HepG2 (cell line): Measurements from ENCODE around the gene MYRIP. TPM values are rescaled to one million over a fixed set of nuclear protein-coding genes. Genes with fewer than 3 reads are reported as not detected.

ENCODE experiments used
- ARNT ChIP-seq: fragments of 450-650 bp; IDR thresholded peaks from 2 replicates; pipeline ENCODE4 v1.6.1; 2017
- ATF2 ChIP-seq: sonication (generic); formaldehyde crosslinking; IDR thresholded peaks from 2 replicates; pipeline ENCODE4 v1.4.0; 2020; ENCODE audit warnings: missing genetic modification reagents
- DMAP1 ChIP-seq: IDR thresholded peaks from 2 replicates; pipeline ENCODE4 v1.6.1; 2016
- ELK4 ChIP-seq: sonication (generic); formaldehyde crosslinking; IDR thresholded peaks from 2 replicates; pipeline ENCODE4 v1.9.0; 2021; ENCODE audit warnings: missing genetic modification reagents, borderline replicate concordance
- ETS1 ChIP-seq: sonication (generic); formaldehyde crosslinking; IDR thresholded peaks from 2 replicates; pipeline ENCODE4 v1.4.0; 2020; ENCODE audit warnings: missing genetic modification reagents
- JUND ChIP-seq: sonication (generic); formaldehyde crosslinking; IDR thresholded peaks from 2 replicates; pipeline ENCODE4 v1.8.0; 2022; ENCODE audit warnings: mild to moderate bottlenecking, missing genetic modification reagents
- KLF13 ChIP-seq: sonication (generic); formaldehyde crosslinking; IDR thresholded peaks from 2 replicates; pipeline ENCODE4 v1.4.0; 2020; ENCODE audit warnings: mild to moderate bottlenecking, missing genetic modification reagents
- MED8 ChIP-seq: sonication (generic); formaldehyde crosslinking; IDR thresholded peaks from 2 replicates; pipeline ENCODE4 v1.8.1; 2023; ENCODE audit warnings: mild to moderate bottlenecking, missing genetic modification reagents; ENCODE audit not compliant: insufficient replicate concordance
- NFE2 ChIP-seq: sonication (generic); formaldehyde crosslinking; IDR thresholded peaks from 2 replicates; pipeline ENCODE4 v1.4.0; 2020; ENCODE audit warnings: missing genetic modification reagents
- NONO ChIP-seq, 2 experiments: fragments of 450-650 bp in 1 of 2; sonication (generic) in 1 of 2; formaldehyde crosslinking in 1 of 2; IDR thresholded peaks in 1 of 2; conservative IDR thresholded peaks in 1 of 2; 2 replicates each; pipeline versions ENCODE4 v1.6.1 to v1.8.0; 2017 to 2022; ENCODE audit warnings: mild to moderate bottlenecking in 1 of 2, missing genetic modification reagents in 1 of 2, moderate library complexity in 1 of 2
- NR2C2 ChIP-seq: sonication (generic); formaldehyde crosslinking; IDR thresholded peaks from 2 replicates; pipeline ENCODE4 v1.4.0; 2020; ENCODE audit warnings: missing genetic modification reagents, mild to moderate bottlenecking, moderate library complexity, borderline replicate concordance
- RFX3 ChIP-seq: IDR thresholded peaks from 2 replicates; pipeline ENCODE4 v1.6.1; 2016; ENCODE audit warnings: missing biosample characterization, missing genetic modification reagents
- RXRB ChIP-seq: IDR thresholded peaks from 2 replicates; pipeline ENCODE4 v1.6.1; 2016; ENCODE audit warnings: borderline replicate concordance, missing genetic modification reagents, missing compliant biosample characterization
- SATB2 ChIP-seq: sonication (generic); formaldehyde crosslinking; IDR thresholded peaks from 2 replicates; pipeline ENCODE4 v1.5.0; 2020; ENCODE audit warnings: missing genetic modification reagents
- ZBTB10 ChIP-seq: sonication (generic); formaldehyde crosslinking; IDR thresholded peaks from 2 replicates; pipeline ENCODE4 v1.4.0; 2020; ENCODE audit warnings: missing genetic modification reagents, borderline replicate concordance
- ZNF512B ChIP-seq: sonication (generic); formaldehyde crosslinking; IDR thresholded peaks from 2 replicates; pipeline ENCODE4 v1.5.1; 2020; ENCODE audit warnings: missing genetic modification reagents, mild to moderate bottlenecking, borderline replicate concordance
- ZNF709 ChIP-seq: sonication (generic); formaldehyde crosslinking; IDR thresholded peaks from 2 replicates; pipeline ENCODE4 v1.5.0; 2020; ENCODE audit warnings: mild to moderate bottlenecking, missing genetic modification reagents
- ZNF770 ChIP-seq: sonication (generic); formaldehyde crosslinking; IDR thresholded peaks from 2 replicates; pipeline ENCODE4 v1.5.0; 2020; ENCODE audit warnings: mild to moderate bottlenecking, missing genetic modification reagents
- polyA plus RNA-seq, 8 experiments: library from polyadenylated mRNA; depleted of rRNA in 3 of 8; stranded (reverse) in 7 of 8; unstranded in 1 of 8; fragments of >200 nt; fragmentation: Illumina TruSeq in 4 of 8; extraction: Trizol in 4 of 8; gene quantifications; 2 replicates each; pipeline versions ENCODE4 v1.2.1 to v1.2.3, GENCODE V29; 2011 to 2016; ENCODE audit warnings: low read depth in 4 of 8, missing spikeins in 1 of 8, mixed read lengths in 1 of 8; ENCODE audit not compliant: insufficient read depth in 1 of 8
- total RNA-seq, 5 experiments: library from RNA; depleted of rRNA; stranded (reverse); fragments of >200 nt; fragmentation: Illumina TruSeq; extraction: Trizol; gene quantifications; 2 replicates each; pipeline ENCODE4 v1.2.3, GENCODE V29; 2016; ENCODE audit warnings: low read depth in 1 of 5

MYRIP gene
- total and polyA plus RNA-seq, 2 of the 13 experiments (the other 11 are each of a cell fraction or from before 2014, with no cell fraction given): 0.64 to 0.84 TPM

- TF ChIP-seq ATF2 (CRISPR knock-in tag) (no peak), ARNT (no peak), ETS1 (CRISPR knock-in tag) (no peak), ELK4 (CRISPR knock-in tag) (no peak), NONO (IDR thresholded peaks at IDR 0.05) (no peak), NONO (CRISPR knock-in tag; conservative IDR thresholded peaks at IDR 0.05) (no peak), MED8 (CRISPR knock-in tag) (no peak), NR2C2 (CRISPR knock-in tag) (0 out of 2 replicates have a peak, but pooled peaks have one; percentile 26), ZNF512B (no peak), ZNF770 (CRISPR knock-in tag) (no peak), ZBTB10 (no peak), RXRB (CRISPR knock-in tag) (0 out of 2 replicates have a peak, but pooled peaks have one; percentile 13), DMAP1 (CRISPR knock-in tag) (no peak), NFE2 (CRISPR knock-in tag) (no peak), ZNF709 (no peak), KLF13 (CRISPR knock-in tag) (no peak), RFX3 (no peak), JUND (CRISPR knock-in tag) (no peak), SATB2 (CRISPR knock-in tag) (no peak)
Measured at GRCh38 chr3:39805650-39806049, 3.8 kb upstream of the MYRIP start (continued).
